ENCODE data around the gene ZNF333.

ZNF333 gene

DNA sequence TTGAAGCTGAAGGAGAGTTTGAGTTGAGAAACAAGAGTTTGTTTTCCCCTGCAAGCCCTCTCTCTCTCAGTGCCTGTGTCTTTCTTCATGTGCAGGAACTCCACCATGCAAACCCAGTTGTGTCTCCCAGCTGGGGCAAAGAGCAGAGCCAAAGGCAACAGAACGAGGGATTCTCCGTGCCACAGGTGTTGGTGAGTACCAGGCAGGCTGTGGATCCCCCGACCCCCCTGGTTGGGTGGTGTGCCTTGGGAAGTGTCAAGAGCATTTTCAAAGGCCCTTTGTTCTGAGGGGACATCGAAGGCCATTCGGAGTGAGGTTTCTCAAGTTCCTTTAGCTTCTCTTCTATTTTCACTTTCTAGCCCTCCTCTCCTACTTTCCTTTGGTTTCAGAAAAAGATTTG is 5.6 kb downstream of the ZNF333 start:
- Histone ChIP-seq H3K36me3 (ENCODE audit: control insufficient read depth, insufficient read depth, low read length) (peaks cover 7% of the 10 kb centered on the region; the same call in 1 of the 2 replicates), H3K9me3 (ENCODE audit: control insufficient read depth, insufficient read depth, low read length) (no peaks in the 10 kb centered on the region), H3K27me3 (ENCODE audit: control insufficient read depth, insufficient read depth, low read length) (no peaks in the 10 kb centered on the region), H3K27ac (ENCODE audit: low read length) (no peak overlapping the region), H3K4me3 (ENCODE audit: low read length) (no peak overlapping the region), H3K4me1 (ENCODE audit: control insufficient read depth, insufficient read depth, low read length) (no peaks in the 10 kb centered on the region)
- no peak for DNase-seq (ENCODE audit: low read depth, low spot score)
- WGBS (ENCODE audit: insufficient coverage, insufficient read length): no CpG with 5 or more reads among the region's 5 CpGs

GRCh38 chr19:14699641-14700040 is 9.8 kb downstream of the ZNF333 start:
- no peak overlapping the region for H3K27ac ChIP-seq (ENCODE audit: low read length)
- peaks cover 16% of the 10 kb centered on the region for H3K36me3 ChIP-seq (ENCODE audit: control insufficient read depth, insufficient read depth, low read length)
- DNase-seq (ENCODE audit: low read depth, low spot score): no peak
- no peaks in the 10 kb centered on the region for H3K4me1 ChIP-seq (ENCODE audit: control insufficient read depth, insufficient read depth, low read length)
- no peaks in the 10 kb centered on the region for H3K9me3 ChIP-seq (ENCODE audit: control insufficient read depth, insufficient read depth, low read length)
- no peak overlapping the region for H3K4me3 ChIP-seq (ENCODE audit: low read length)
- no peaks in the 10 kb centered on the region for H3K27me3 ChIP-seq (ENCODE audit: control insufficient read depth, insufficient read depth, low read length)
- WGBS (ENCODE audit: insufficient coverage, insufficient read length): no CpG with 5 or more reads among the region's 8 CpGs

DNA sequence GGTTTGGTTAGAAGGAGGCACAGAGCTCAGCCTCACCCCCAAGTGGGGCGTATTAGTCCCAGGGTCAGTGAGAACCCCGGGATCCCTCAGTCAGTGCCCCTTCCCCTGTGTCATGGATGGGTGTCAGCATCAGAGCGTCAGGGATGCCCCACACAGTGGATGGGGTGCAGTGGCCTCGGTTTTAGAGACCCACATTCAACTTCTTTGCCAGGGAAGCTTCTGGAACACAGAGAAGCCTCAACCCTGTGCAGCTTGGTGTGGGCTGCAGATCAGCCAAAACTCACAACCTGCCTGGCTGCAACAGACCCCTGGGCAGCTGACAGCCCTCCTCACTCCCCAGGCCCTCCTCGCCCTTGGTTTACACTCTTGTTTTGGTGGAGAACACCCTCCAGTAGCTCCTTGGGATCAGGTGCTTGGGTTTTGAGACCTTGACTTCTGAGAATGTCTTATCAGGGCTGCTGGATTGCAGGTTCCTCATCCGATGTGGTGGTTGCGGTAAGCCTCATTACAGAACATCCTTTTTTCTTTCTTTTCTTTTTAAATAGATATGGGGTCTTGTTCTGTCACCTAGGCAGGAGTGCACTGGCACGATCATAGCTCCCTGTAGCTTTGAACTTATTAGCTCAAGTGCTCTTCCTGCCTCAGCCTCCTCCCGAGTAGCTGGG is 11.0 kb downstream of the ZNF333 start:
- no CpG with 5 or more reads among the region's 9 CpGs for WGBS (ENCODE audit: insufficient coverage, insufficient read length)
- no peaks in the 10 kb centered on the region for H3K27me3 ChIP-seq (ENCODE audit: control insufficient read depth, insufficient read depth, low read length)
- no peak overlapping the region for H3K27ac ChIP-seq (ENCODE audit: low read length)
- H3K9me3 ChIP-seq (ENCODE audit: control insufficient read depth, insufficient read depth, low read length): no peaks in the 10 kb centered on the region
- H3K4me1 ChIP-seq (ENCODE audit: control insufficient read depth, insufficient read depth, low read length): no peaks in the 10 kb centered on the region
- H3K4me3 ChIP-seq (ENCODE audit: low read length): no peak overlapping the region
- H3K36me3 ChIP-seq (ENCODE audit: control insufficient read depth, insufficient read depth, low read length): peaks cover 11% of the 10 kb centered on the region
- no peak for DNase-seq (ENCODE audit: low read depth, low spot score)

DNA sequence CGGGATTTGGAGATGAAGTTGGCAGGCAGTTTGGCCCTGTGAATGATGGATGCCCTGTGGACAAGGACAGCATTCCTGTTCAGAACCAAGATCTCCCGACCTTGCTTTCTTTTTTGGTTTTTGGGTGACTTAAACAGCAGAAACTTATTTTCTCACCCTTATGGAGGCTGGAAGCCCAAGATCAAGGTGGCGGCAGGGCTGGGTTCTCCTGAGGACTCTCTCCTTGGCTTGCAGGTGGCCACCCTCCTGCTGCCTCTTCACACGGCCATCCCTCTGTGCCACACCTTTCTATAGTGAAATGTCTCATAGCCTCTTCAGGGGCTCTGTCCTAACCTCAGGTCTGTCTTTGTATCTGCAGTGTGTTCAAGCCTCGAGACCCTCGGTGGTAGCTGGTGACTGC is 14.0 kb downstream of the ZNF333 start:
- DNase-seq (ENCODE audit: low read depth, low spot score): no peak
- H3K4me3 ChIP-seq (ENCODE audit: low read length): no peak overlapping the region
- no peaks in the 10 kb centered on the region for H3K9me3 ChIP-seq (ENCODE audit: control insufficient read depth, insufficient read depth, low read length)
- no peak overlapping the region for H3K27ac ChIP-seq (ENCODE audit: low read length)
- no peaks in the 10 kb centered on the region for H3K27me3 ChIP-seq (ENCODE audit: control insufficient read depth, insufficient read depth, low read length)
- H3K4me1 ChIP-seq (ENCODE audit: control insufficient read depth, insufficient read depth, low read length): no peaks in the 10 kb centered on the region
- WGBS (ENCODE audit: insufficient coverage, insufficient read length): no CpG with 5 or more reads among the region's 6 CpGs
- H3K36me3 ChIP-seq (ENCODE audit: control insufficient read depth, insufficient read depth, low read length): peaks cover 9% of the 10 kb centered on the region

- no peak overlapping the region for H3K4me3 ChIP-seq (ENCODE audit: low read length)
- no CpG with 5 or more reads among the region's 6 CpGs for WGBS (ENCODE audit: insufficient coverage, insufficient read length)
- no peak for DNase-seq (ENCODE audit: low read depth, low spot score)
- H3K27ac ChIP-seq (ENCODE audit: low read length): no peak overlapping the region
- H3K27me3 ChIP-seq (ENCODE audit: control insufficient read depth, insufficient read depth, low read length): no peaks in the 10 kb centered on the region
- no peaks in the 10 kb centered on the region for H3K9me3 ChIP-seq (ENCODE audit: control insufficient read depth, insufficient read depth, low read length)
- no peaks in the 10 kb centered on the region for H3K4me1 ChIP-seq (ENCODE audit: control insufficient read depth, insufficient read depth, low read length)
- H3K36me3 ChIP-seq (ENCODE audit: control insufficient read depth, insufficient read depth, low read length): peaks cover 9% of the 10 kb centered on the region
Observed at GRCh38 chr19:14704450-14704849, 14.6 kb downstream of the ZNF333 start.

GRCh38 chr19:14715841-14716240 is 26.0 kb downstream of the ZNF333 start:
- Histone ChIP-seq H3K4me3 (ENCODE audit: low read length) (no peak overlapping the region), H3K4me1 (ENCODE audit: control insufficient read depth, insufficient read depth, low read length) (no peaks in the 10 kb centered on the region), H3K9me3 (ENCODE audit: control insufficient read depth, insufficient read depth, low read length) (peaks cover 13% of the 10 kb centered on the region), H3K27ac (ENCODE audit: low read length) (no peak overlapping the region), H3K27me3 (ENCODE audit: control insufficient read depth, insufficient read depth, low read length) (no peaks in the 10 kb centered on the region), H3K36me3 (ENCODE audit: control insufficient read depth, insufficient read depth, low read length) (peaks cover 17% of the 10 kb centered on the region)
- WGBS (ENCODE audit: insufficient coverage, insufficient read length): no CpG with 5 or more reads among the region's 4 CpGs
- DNase-seq (ENCODE audit: low read depth, low spot score): no peak

DNA sequence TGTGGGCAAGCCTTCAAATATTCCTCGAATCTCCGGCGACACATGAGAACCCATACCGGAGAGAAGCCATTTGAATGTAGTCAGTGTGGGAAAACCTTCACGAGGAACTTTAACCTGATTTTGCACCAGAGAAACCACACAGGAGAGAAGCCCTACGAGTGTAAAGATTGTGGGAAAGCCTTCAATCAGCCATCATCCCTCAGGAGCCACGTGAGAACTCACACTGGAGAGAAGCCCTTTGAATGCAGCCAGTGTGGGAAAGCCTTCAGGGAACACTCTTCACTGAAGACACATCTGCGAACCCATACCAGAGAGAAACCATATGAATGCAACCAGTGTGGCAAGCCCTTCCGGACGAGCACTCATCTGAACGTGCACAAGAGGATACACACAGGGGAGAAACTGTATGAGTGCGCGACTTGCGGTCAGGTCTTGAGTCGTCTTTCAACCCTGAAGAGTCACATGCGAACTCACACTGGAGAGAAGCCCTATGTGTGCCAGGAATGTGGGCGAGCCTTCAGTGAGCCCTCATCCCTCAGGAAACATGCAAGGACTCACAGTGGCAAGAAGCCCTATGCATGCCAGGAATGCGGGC is 28.8 kb downstream of the ZNF333 start:
- no CpG with 5 or more reads among the region's 18 CpGs for WGBS (ENCODE audit: insufficient coverage, insufficient read length)
- H3K4me1 ChIP-seq (ENCODE audit: control insufficient read depth, insufficient read depth, low read length): no peaks in the 10 kb centered on the region
- H3K36me3 ChIP-seq (ENCODE audit: control insufficient read depth, insufficient read depth, low read length): peaks cover 17% of the 10 kb centered on the region
- H3K9me3 ChIP-seq (ENCODE audit: control insufficient read depth, insufficient read depth, low read length): peaks cover 15% of the 10 kb centered on the region
- DNase-seq (ENCODE audit: low read depth, low spot score): no peak
- H3K27me3 ChIP-seq (ENCODE audit: control insufficient read depth, insufficient read depth, low read length): no peaks in the 10 kb centered on the region
- H3K4me3 ChIP-seq (ENCODE audit: low read length): no peak overlapping the region
- no peak overlapping the region for H3K27ac ChIP-seq (ENCODE audit: low read length)

DNA sequence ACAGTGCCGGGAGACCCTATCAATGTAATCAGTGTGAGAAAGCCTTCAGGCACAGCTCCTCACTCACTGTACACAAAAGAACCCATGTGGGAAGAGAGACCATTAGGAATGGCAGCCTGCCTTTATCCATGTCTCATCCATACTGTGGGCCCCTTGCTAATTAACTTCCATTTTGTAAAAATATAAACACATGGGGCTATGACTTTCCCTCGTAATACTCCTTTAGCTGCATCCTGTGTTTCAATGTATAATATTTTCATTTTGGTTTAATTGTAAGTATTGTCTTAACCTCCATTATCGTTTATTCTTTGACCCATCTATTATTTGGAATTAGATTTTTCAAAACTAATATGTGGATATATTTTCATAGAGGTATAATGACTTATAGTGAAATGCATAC is 29.3 kb downstream of the ZNF333 start:
- no CpG with 5 or more reads among the region's 3 CpGs for WGBS (ENCODE audit: insufficient coverage, insufficient read length)
- Histone ChIP-seq H3K9me3 (ENCODE audit: control insufficient read depth, insufficient read depth, low read length) (peaks cover 17% of the 10 kb centered on the region), H3K27me3 (ENCODE audit: control insufficient read depth, insufficient read depth, low read length) (no peaks in the 10 kb centered on the region), H3K4me3 (ENCODE audit: low read length) (no peak overlapping the region), H3K27ac (ENCODE audit: low read length) (no peak overlapping the region), H3K36me3 (ENCODE audit: control insufficient read depth, insufficient read depth, low read length) (peaks cover 17% of the 10 kb centered on the region), H3K4me1 (ENCODE audit: control insufficient read depth, insufficient read depth, low read length) (no peaks in the 10 kb centered on the region)
- no peak for DNase-seq (ENCODE audit: low read depth, low spot score)

GRCh38 chr19:14722127-14722526 is 32.3 kb downstream of the ZNF333 start:
- H3K4me3 ChIP-seq (ENCODE audit: low read length): no peak overlapping the region
- WGBS (ENCODE audit: insufficient coverage, insufficient read length): no CpG with 5 or more reads among the region's 2 CpGs
- no peak for DNase-seq (ENCODE audit: low read depth, low spot score)
- H3K36me3 ChIP-seq (ENCODE audit: control insufficient read depth, insufficient read depth, low read length): peaks cover 11% of the 10 kb centered on the region
- no peak overlapping the region for H3K27ac ChIP-seq (ENCODE audit: low read length)
- H3K9me3 ChIP-seq (ENCODE audit: control insufficient read depth, insufficient read depth, low read length): peaks cover 16% of the 10 kb centered on the region
- H3K4me1 ChIP-seq (ENCODE audit: control insufficient read depth, insufficient read depth, low read length): no peaks in the 10 kb centered on the region
- H3K27me3 ChIP-seq (ENCODE audit: control insufficient read depth, insufficient read depth, low read length): no peaks in the 10 kb centered on the region

DNA sequence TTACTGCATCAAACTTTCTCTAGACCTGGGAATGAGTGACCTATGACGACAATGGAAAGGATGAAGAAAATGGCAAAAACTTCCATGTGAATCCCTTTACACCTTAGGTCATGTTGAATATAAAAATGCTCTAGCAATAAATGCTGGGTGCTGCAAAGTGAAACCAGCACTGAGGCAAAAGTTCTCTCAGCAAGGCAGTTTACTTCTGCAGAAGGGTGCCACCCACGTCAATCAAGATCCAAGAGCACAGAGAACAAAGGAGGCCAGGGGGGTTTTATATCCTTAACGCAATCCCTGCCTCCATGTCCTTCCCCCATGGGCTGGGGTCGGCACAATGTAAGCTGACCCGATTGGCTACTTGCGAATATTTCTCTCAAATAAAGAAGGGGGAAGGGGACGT is 38.7 kb downstream of the ZNF333 start:
- H3K9me3 ChIP-seq (ENCODE audit: control insufficient read depth, insufficient read depth, low read length): peaks cover 5% of the 10 kb centered on the region
- no peak for DNase-seq (ENCODE audit: low read depth, low spot score)
- WGBS (ENCODE audit: insufficient coverage, insufficient read length): 100% methylated on average over 1 of the region's 7 CpGs

GRCh38 chr19:14731200-14731599 is 41.4 kb downstream of the ZNF333 start:
- H3K4me3 ChIP-seq (ENCODE audit: low read length): no peak overlapping the region
- no peaks in the 10 kb centered on the region for H3K36me3 ChIP-seq (ENCODE audit: control insufficient read depth, insufficient read depth, low read length)
- H3K4me1 ChIP-seq (ENCODE audit: control insufficient read depth, insufficient read depth, low read length): no peaks in the 10 kb centered on the region
- no peak for DNase-seq (ENCODE audit: low read depth, low spot score)
- no peaks in the 10 kb centered on the region for H3K27me3 ChIP-seq (ENCODE audit: control insufficient read depth, insufficient read depth, low read length)
- no peak overlapping the region for H3K27ac ChIP-seq (ENCODE audit: low read length)
- H3K9me3 ChIP-seq (ENCODE audit: control insufficient read depth, insufficient read depth, low read length): no peaks in the 10 kb centered on the region
- no CpG with 5 or more reads among the region's 10 CpGs for WGBS (ENCODE audit: insufficient coverage, insufficient read length)

More for the DNA sequence above, 38.7 kb downstream of the ZNF333 start:
- H3K36me3 ChIP-seq (ENCODE audit: control insufficient read depth, insufficient read depth, low read length): no peaks in the 10 kb centered on the region
- no peaks in the 10 kb centered on the region for H3K27me3 ChIP-seq (ENCODE audit: control insufficient read depth, insufficient read depth, low read length)
- no peaks in the 10 kb centered on the region for H3K4me1 ChIP-seq (ENCODE audit: control insufficient read depth, insufficient read depth, low read length)
- no peak overlapping the region for H3K4me3 ChIP-seq (ENCODE audit: low read length)
- no peak overlapping the region for H3K27ac ChIP-seq (ENCODE audit: low read length)
